HUDEP-2 (cell line): ENCODE measurements around the gene GSK3A.
A peak's percentile ranks its signal among the peaks of the same experiment; 100 is the strongest.

Source experiments
- DNase-seq, 76 experiments: peaks; one replicate each; lab custom pipeline; 2025; ENCODE audit not compliant: unreplicated experiment in 76 of 76; lab: John Stamatoyannopoulos, UW

GSK3A gene

GRCh38 chr19:42250666-42251531 lies 8.5 kb upstream of the GSK3A start:
- DNase-seq: no peak

GRCh38 chr19:42250183-42250665 lies 7.8 kb upstream of the GSK3A start:
- DNase-seq: no peak

- DNase-seq: no peak
These were observed 7.4 kb upstream of the GSK3A start for GRCh38 chr19:42249769-42250168.

- DNase-seq: no peak
These were observed 6.8 kb upstream of the GSK3A start for GRCh38 chr19:42249149-42249750.

GRCh38 chr19:42248270-42249148 lies 6.1 kb upstream of the GSK3A start:
- DNase-seq: no peak

GRCh38 chr19:42247640-42248199 lies 5.3 kb upstream of the GSK3A start:
- no peak for DNase-seq

GRCh38 chr19:42246922-42247639 lies 4.7 kb upstream of the GSK3A start:
- DNase-seq: peak in 32 of 76 experiments; percentile 12 to 78 (median 40)

- DNase-seq: no peak
These were observed 3.9 kb upstream of the GSK3A start for GRCh38 chr19:42246143-42246921.

GRCh38 chr19:42245231-42245630 lies 2.8 kb upstream of the GSK3A start:
- DNase-seq: no peak

- peak in 74 of 76 experiments; percentile 73 to 97 (median 94) for DNase-seq
These were observed 2.2 kb upstream of the GSK3A start for GRCh38 chr19:42244347-42245220.

- DNase-seq: peak in 6 of 76 experiments; percentile 18 to 56 (median 42)
These were observed 312 bp downstream of the GSK3A start for GRCh38 chr19:42242069-42242511.

GRCh38 chr19:42241279-42241678 lies 1.1 kb downstream of the GSK3A start:
- DNase-seq: no peak

- no peak for DNase-seq
These were observed 2.7 kb downstream of the GSK3A start for GRCh38 chr19:42239544-42240220.

- DNase-seq: no peak
These were observed 7.2 kb downstream of the GSK3A start for GRCh38 chr19:42235181-42235580.

- no peak for DNase-seq
These were observed 8.0 kb downstream of the GSK3A start for GRCh38 chr19:42234364-42234763.

- no peak for DNase-seq
These were observed 8.6 kb downstream of the GSK3A start for GRCh38 chr19:42233678-42234292.

- no peak for DNase-seq
These were observed 9.3 kb downstream of the GSK3A start for GRCh38 chr19:42233106-42233505.
